Vagina (tissue), 2 donors: Measurements from ENCODE around the gene RACGAP1.

ENCODE experiments used
- CTCF ChIP-seq, 3 experiments: fragments of 450-650 bp in 2 of 3; fragments of 200-600 bp in 1 of 3; sonication (generic) in 1 of 3; IDR thresholded peaks; one replicate each; pipeline ENCODE4 v1.5.1; 2017 to 2019; ENCODE audit warnings: antibody characterized with exemption in 3 of 3, mild to moderate bottlenecking in 2 of 3, moderate library complexity in 2 of 3
- POLR2AphosphoS5 ChIP-seq, 2 donors: sonication (generic); formaldehyde crosslinking; IDR thresholded peaks; one replicate each; pipeline ENCODE4 v1.9.0; 2017; ENCODE audit warnings: antibody characterized with exemption in 2 of 2, mild to moderate bottlenecking in 2 of 2, low read depth in 1 of 2; ENCODE audit not compliant: insufficient read depth in 1 of 2

- TF ChIP-seq CTCF (IDR thresholded peaks at IDR 0.05), result no peak
- TF ChIP-seq POLR2AphosphoS5 (IDR thresholded peaks at IDR 0.05; ENCODE audit: insufficient read depth in 1 of 2, low read depth in 1 of 2), result no peak
These were observed 31.3 kb upstream of the RACGAP1 start for GRCh38 chr12:50056639-50056976.
